Loucy (cell line): ENCODE data around the gene HEATR5A.

Source experiments
- H2AFZ ChIP-seq: fragments of 200-600 bp; sonication (generic); 2 replicates; pipeline ENCODE4 v1.6.0; 2016; ENCODE audit warnings: antibody characterized with exemption, mild to moderate bottlenecking, low read length, moderate library complexity
- H3F3A ChIP-seq: fragments of 200-600 bp; 2 replicates; pipeline ENCODE4 v1.6.0; 2016; ENCODE audit warnings: antibody characterized with exemption, low read depth, mild to moderate bottlenecking
- H3K27me3 ChIP-seq: fragments of 200-600 bp; sonication (generic); 2 replicates; pipeline ENCODE4 v1.6.1; 2014; ENCODE audit warnings: low read length, mild to moderate bottlenecking; ENCODE audit not compliant: insufficient read depth, poor library complexity, severe bottlenecking
- H3K36me3 ChIP-seq: fragments of 200-600 bp; sonication (generic); 2 replicates; pipeline ENCODE4 v1.6.1; 2016; ENCODE audit warnings: low read length; ENCODE audit not compliant: insufficient read depth
- H3K4me1 ChIP-seq: fragments of 200-600 bp; sonication (generic); 2 replicates; pipeline ENCODE4 v1.5.1; 2014; ENCODE audit warnings: low read length, mild to moderate bottlenecking; ENCODE audit not compliant: insufficient read depth, poor library complexity, severe bottlenecking
- H3K4me2 ChIP-seq: fragments of 200-600 bp; sonication (generic); 2 replicates; pipeline ENCODE4 v1.6.0; 2014; ENCODE audit warnings: antibody characterized with exemption, low read length, low read depth, mild to moderate bottlenecking; ENCODE audit not compliant: poor library complexity, severe bottlenecking
- H3K4me3 ChIP-seq: fragments of 200-600 bp; sonication (generic); 2 replicates; pipeline ENCODE4 v1.5.1; 2014; ENCODE audit warnings: low read length, mild to moderate bottlenecking, mixed read lengths; ENCODE audit not compliant: poor library complexity, severe bottlenecking
- H3K79me2 ChIP-seq: fragments of 200-600 bp; sonication (generic); 2 replicates; pipeline ENCODE4 v1.6.1; 2014; ENCODE audit warnings: low read length; ENCODE audit not compliant: insufficient read depth
- H3K9ac ChIP-seq: fragments of 200-600 bp; sonication (generic); 2 replicates; pipeline ENCODE4 v1.6.0; 2014; ENCODE audit warnings: mild to moderate bottlenecking, low read depth, low read length, moderate library complexity; ENCODE audit not compliant: poor library complexity, severe bottlenecking
- H3K9me2 ChIP-seq: fragments of 200-600 bp; sonication (generic); replicated peaks from 2 replicates; pipeline ENCODE4 v1.6.1; 2016; ENCODE audit warnings: low read depth, low read length, mixed read lengths
- H3K9me3 ChIP-seq: fragments of 200-600 bp; sonication (generic); 2 replicates; pipeline ENCODE4 v1.6.1; 2014; ENCODE audit warnings: mild to moderate bottlenecking, antibody characterized with exemption, low read length, low read depth; ENCODE audit not compliant: insufficient read depth
- H4K20me1 ChIP-seq: fragments of 200-600 bp; sonication (generic); 2 replicates; pipeline ENCODE4 v1.6.0; 2014; ENCODE audit warnings: antibody characterized with exemption, low read length, mild to moderate bottlenecking; ENCODE audit not compliant: insufficient read depth, poor library complexity, severe bottlenecking
- CTCF ChIP-seq: fragments of 200-600 bp; sonication (generic); conservative IDR thresholded peaks from 2 replicates; pipeline ENCODE4 v1.5.1; 2014; ENCODE audit warnings: mild to moderate bottlenecking, antibody characterized with exemption, low read length
- EZH2phosphoT487 ChIP-seq: fragments of 200-600 bp; IDR thresholded peaks from 2 replicates; pipeline ENCODE4 v1.6.1; 2018; ENCODE audit warnings: antibody characterized with exemption, mild to moderate bottlenecking, moderate library complexity, borderline replicate concordance

Gene HEATR5A

DNA sequence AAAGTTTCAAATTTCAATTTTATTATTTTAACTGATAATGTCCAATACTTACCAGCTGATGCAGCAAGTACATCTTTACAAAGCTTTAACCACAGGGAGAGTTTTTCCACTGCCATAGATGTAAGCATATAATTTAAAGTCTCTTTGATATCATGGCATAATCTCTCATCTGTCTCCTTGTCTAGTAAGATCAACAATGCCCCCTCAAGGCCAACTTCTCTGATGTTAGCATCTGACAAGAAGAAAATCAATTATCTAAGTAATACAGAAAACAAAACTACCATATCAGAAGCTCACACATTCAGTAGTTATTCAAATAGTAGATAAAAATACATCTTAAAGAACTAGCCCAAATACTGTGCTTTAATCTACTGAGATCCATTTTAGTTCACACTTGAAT lies 94.2 kb downstream of the HEATR5A start:
- Histone ChIP-seq H3F3A (no peaks in the 10 kb centered on the region), H3K4me2 (no peak overlapping the region), H3K9me2 (no peaks in the 10 kb centered on the region), H2AFZ (no peak overlapping the region), H3K9me3 (peaks cover 5% of the 10 kb centered on the region; the same call in 1 of the 2 replicates), H3K4me1 (no peaks in the 10 kb centered on the region), H4K20me1 (no peaks in the 10 kb centered on the region), H3K36me3 (no peaks in the 10 kb centered on the region), H3K27me3 (no peaks in the 10 kb centered on the region), H3K79me2 (no peaks in the 10 kb centered on the region), H3K4me3 (no peak overlapping the region), H3K9ac (no peak overlapping the region)
- TF ChIP-seq EZH2phosphoT487 (no peak), CTCF (peak; percentile 53)

- Histone ChIP-seq H3K27me3 (no peaks in the 10 kb centered on the region), H2AFZ (no peak overlapping the region), H3K36me3 (no peaks in the 10 kb centered on the region), H3F3A (no peaks in the 10 kb centered on the region), H3K79me2 (no peaks in the 10 kb centered on the region), H4K20me1 (no peaks in the 10 kb centered on the region), H3K9ac (no peak overlapping the region), H3K9me3 (no peaks in the 10 kb centered on the region), H3K4me1 (no peaks in the 10 kb centered on the region), H3K4me3 (no peak overlapping the region), H3K9me2 (no peaks in the 10 kb centered on the region), H3K4me2 (no peak overlapping the region)
- TF ChIP-seq EZH2phosphoT487 (no peak), CTCF (no peak)
These were observed 96.9 kb downstream of the HEATR5A start for GRCh38 chr14:31323419-31323818.

- Histone ChIP-seq H3F3A (no peaks in the 10 kb centered on the region), H3K4me3 (no peak overlapping the region), H3K36me3 (no peaks in the 10 kb centered on the region), H3K9me3 (no peaks in the 10 kb centered on the region), H3K27me3 (no peaks in the 10 kb centered on the region), H3K9ac (no peak overlapping the region), H3K79me2 (no peaks in the 10 kb centered on the region), H4K20me1 (no peaks in the 10 kb centered on the region), H3K4me1 (no peaks in the 10 kb centered on the region), H3K4me2 (no peak overlapping the region), H2AFZ (no peak overlapping the region), H3K9me2 (no peaks in the 10 kb centered on the region)
- no peak for TF ChIP-seq CTCF
These were observed 99.2 kb downstream of the HEATR5A start for GRCh38 chr14:31320922-31321766.
